LNCAP (cell line): ENCODE measurements around the gene KCTD11.

Experiments
- CTCF ChIP-seq: fragments of 450-650 bp; IDR thresholded peaks from 2 replicates; pipeline ENCODE4 v1.5.1; 2017; ENCODE audit warnings: mild to moderate bottlenecking

The KCTD11 gene

GRCh38 chr17:7382901-7383300, 30.9 kb downstream of the KCTD11 start:
- no peak for TF ChIP-seq CTCF

DNA sequence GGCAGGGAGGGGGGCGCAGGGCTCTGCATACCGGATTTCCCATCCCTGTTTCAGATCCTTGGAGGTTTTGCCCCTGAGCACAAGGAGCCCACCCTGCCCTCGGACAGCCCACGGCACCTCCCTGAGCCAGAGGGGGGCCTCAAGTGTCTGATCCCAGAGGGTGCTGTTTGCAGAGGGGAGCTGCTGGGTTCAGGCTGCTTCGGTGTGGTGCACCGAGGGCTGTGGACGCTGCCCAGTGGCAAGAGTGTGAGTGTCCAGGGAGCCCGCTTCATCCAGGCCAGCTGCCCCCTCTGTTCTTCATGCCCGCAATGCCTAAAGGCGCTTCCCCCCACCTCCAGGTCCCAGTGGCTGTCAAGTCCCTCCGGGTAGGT, 31.4 kb downstream of the KCTD11 start:
- no peak for TF ChIP-seq CTCF

- TF ChIP-seq CTCF: no peak
These were observed 32.0 kb downstream of the KCTD11 start for GRCh38 chr17:7383742-7384488.

DNA sequence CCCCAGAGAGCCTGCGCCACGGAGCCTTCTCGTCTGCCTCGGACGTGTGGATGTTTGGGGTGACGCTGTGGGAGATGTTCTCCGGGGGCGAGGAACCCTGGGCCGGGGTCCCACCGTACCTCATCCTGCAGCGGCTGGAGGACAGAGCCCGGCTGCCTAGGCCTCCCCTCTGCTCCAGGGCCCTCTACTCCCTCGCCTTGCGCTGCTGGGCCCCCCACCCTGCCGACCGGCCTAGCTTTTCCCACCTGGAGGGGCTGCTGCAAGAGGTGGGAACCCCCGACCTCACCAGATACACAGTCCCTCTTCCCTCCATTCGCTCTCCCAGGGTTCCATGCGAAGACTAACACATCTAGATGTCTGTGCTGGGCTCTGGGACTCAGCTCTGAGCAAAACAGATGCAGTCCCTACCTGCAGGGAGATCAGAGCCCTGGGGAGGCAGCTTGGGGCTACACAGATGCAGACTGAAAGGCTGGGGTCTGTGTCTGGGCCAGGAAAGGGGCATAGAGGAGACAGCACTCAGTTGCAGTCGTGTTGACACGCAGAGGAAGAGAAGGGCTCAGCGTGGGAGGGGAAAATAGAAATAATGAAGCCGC, 32.6 kb downstream of the KCTD11 start:
- TF ChIP-seq CTCF: no peak

DNA sequence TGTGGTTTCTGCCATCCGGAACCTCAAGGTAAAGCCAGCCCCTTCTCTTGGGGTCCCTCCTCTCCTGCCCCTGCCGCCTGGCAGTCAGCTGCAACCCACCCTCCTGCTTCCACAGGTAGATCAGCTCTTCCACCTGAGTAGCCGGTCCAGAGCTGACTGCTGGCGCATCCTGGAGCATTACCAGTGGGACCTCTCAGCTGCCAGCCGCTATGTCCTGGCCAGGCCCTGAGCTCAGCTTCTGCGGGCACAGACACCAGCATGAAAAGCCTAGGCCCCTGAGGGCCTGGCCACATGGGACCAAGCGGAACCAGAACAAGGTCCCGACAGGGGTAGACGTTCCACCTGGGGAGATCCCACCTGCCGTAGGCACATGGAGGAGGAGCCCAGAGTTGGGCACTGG, 36.9 kb downstream of the KCTD11 start:
- no peak for TF ChIP-seq CTCF

DNA sequence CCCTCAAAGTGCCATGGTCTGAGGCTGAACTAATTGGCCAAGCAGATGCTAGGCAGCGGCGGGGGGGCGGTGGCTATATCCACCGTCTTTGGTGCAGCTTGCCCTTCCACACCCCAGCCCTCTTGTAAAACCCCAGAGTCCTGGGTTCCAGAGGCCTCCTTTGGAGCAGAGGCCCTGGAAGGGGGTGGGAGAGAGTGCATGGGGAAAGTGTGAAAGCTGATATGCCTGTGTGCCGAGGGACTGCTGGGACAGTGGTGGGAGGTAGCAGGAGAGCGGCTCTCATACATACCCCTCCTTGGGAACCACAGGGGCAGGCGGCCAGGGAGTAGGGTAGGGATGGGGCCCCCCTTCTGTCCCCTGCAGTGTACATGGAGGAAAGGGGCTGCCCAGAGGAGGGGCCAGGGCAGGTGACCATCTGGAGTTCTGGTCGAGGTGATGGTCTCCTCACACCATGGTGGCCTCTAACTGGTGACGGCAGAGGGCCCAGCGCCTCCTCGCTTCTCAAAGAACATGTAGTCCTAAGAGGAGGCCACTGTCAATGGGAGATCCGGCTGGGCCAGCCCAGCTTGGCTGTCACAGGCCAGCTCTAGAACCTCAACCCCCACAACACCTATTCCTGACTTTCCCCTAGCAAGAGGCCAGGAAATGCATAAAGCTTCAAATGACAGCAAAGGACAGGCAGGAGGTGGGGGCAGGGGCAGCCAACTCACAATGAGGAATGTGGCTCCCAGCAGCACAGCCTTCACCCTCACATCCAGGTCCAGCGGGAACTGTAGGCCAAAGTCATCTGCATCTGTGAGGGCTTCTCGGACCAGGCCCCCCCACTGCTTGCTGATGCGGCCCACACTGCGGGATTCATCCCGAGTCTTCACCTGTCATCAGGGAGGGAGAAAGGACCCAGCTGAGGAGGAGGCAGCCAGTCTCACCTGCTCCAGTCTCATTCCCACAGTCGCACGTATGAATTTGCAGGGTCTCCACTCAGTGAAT, 38.3 kb downstream of the KCTD11 start:
- no peak for TF ChIP-seq CTCF

DNA sequence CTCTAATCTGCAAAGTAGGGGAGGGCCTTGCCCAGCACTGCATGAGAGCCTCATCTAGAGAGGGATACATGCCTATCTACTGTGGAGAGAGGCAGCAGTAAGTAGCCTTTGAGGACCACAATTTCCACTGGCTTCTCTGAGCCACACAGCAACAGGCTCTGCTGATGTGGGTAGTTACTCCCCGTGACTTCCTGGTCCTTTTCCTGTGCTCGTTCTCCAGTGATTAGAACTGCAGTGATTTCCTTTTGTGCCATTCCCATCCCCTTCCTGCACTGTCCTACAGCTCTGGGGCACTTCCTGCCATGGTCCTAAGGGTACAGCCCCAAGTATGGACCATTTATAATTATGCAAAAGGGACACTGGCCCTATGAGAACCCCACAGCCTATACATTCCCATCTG, 39.3 kb downstream of the KCTD11 start:
- TF ChIP-seq CTCF: no peak
